GM23338 (cell line): ENCODE measurements around the gene PARVA. TPM values are rescaled to one million over a fixed set of nuclear protein-coding genes. Genes with fewer than 3 reads are reported as not detected.

Experiments used
- ATAC-seq: fragments of 200-7000 bp; cut with Tn5 transposase; 3 replicates; pipeline ENCODE4 v1.9.1; 2020
- DNase-seq: peaks from one replicate; pipeline ENCODE4 v3.0.0-alpha.2; 2015; ENCODE audit warnings: low spot score
- H2AFZ ChIP-seq: fragments of 200-600 bp; sonication (generic); 2 replicates; pipeline ENCODE4 v1.8.0; 2016; ENCODE audit warnings: antibody characterized with exemption, mild to moderate bottlenecking, moderate library complexity
- H3F3A ChIP-seq: fragments of 200-600 bp; sonication (generic); replicated peaks from 2 replicates; pipeline ENCODE4 v1.8.0; 2017; ENCODE audit warnings: antibody characterized with exemption, mixed run types, low read depth
- H3K27ac ChIP-seq: fragments of 200-600 bp; sonication (generic); 2 replicates; pipeline ENCODE4 v1.6.1; 2016; ENCODE audit warnings: low read depth
- H3K27me3 ChIP-seq: fragments of 200-600 bp; sonication (generic); 2 replicates; pipeline ENCODE4 v1.8.0; 2016; ENCODE audit warnings: mild to moderate bottlenecking, mixed run types, moderate library complexity; ENCODE audit not compliant: insufficient read depth
- H3K36me3 ChIP-seq: fragments of 200-600 bp; sonication (generic); 2 replicates; pipeline ENCODE4 v1.8.0; 2016; ENCODE audit warnings: mild to moderate bottlenecking; ENCODE audit not compliant: insufficient read depth
- H3K4me1 ChIP-seq: fragments of 200-600 bp; sonication (generic); 2 replicates; pipeline ENCODE4 v1.8.0; 2016; ENCODE audit warnings: mild to moderate bottlenecking, moderate library complexity; ENCODE audit not compliant: insufficient read depth
- H3K4me2 ChIP-seq: fragments of 200-600 bp; sonication (generic); 2 replicates; pipeline ENCODE4 v1.7.1; 2017; ENCODE audit warnings: mixed run types
- H3K4me3 ChIP-seq: fragments of 200-600 bp; sonication (generic); 2 replicates; pipeline ENCODE4 v1.6.1; 2016; ENCODE audit warnings: mixed run types
- H3K79me2 ChIP-seq: fragments of 200-600 bp; sonication (generic); replicated peaks from 2 replicates; pipeline ENCODE4 v1.8.0; 2017; ENCODE audit warnings: mild to moderate bottlenecking; ENCODE audit not compliant: insufficient read depth
- H3K9me2 ChIP-seq: fragments of 200-600 bp; sonication (generic); 2 replicates; pipeline ENCODE4 v1.8.0; 2017; ENCODE audit not compliant: insufficient read depth
- H4K20me1 ChIP-seq: fragments of 200-600 bp; sonication (generic); replicated peaks from 2 replicates; pipeline ENCODE4 v1.8.0; 2017; ENCODE audit warnings: mild to moderate bottlenecking; ENCODE audit not compliant: insufficient read depth
- H3K27ac Mint-ChIP-seq: 2 replicates; pipeline ENCODE4 v1.8.0; 2020; ENCODE audit warnings: inconsistent platforms, mild to moderate bottlenecking, moderate library complexity, mixed read lengths
- H3K27me3 Mint-ChIP-seq: 3 replicates; pipeline ENCODE4 v1.8.0; 2022; ENCODE audit warnings: low read depth, mild to moderate bottlenecking, moderate library complexity, mixed read lengths, inconsistent platforms; ENCODE audit not compliant: insufficient read depth, poor library complexity
- H3K36me3 Mint-ChIP-seq: 3 replicates; pipeline ENCODE4 v1.8.0; 2021; ENCODE audit warnings: low read depth, mild to moderate bottlenecking, inconsistent platforms, moderate library complexity, mixed read lengths
- H3K4me1 Mint-ChIP-seq: 3 replicates; pipeline ENCODE4 v1.8.0; 2020; ENCODE audit warnings: mild to moderate bottlenecking, inconsistent platforms, mixed read lengths
- H3K4me3 Mint-ChIP-seq: 3 replicates; pipeline ENCODE4 v1.8.0; 2021; ENCODE audit warnings: moderate library complexity, mild to moderate bottlenecking, inconsistent platforms, mixed read lengths
- H3K9me3 Mint-ChIP-seq: 3 replicates; pipeline ENCODE4 v1.8.0; 2020; ENCODE audit warnings: moderate library complexity, mild to moderate bottlenecking, inconsistent platforms, mixed read lengths
- CREB1 ChIP-seq: fragments of 250-450 bp; sonication (Bioruptor Pico); IDR thresholded peaks from 2 replicates; pipeline ENCODE4 v1.5.0; 2020; ENCODE audit warnings: low read depth, mild to moderate bottlenecking, moderate library complexity
- EZH2 ChIP-seq: fragments of 200-600 bp; sonication (generic); IDR thresholded peaks from one replicate; pipeline ENCODE4 v1.8.0; 2017; ENCODE audit warnings: antibody characterized with exemption, mild to moderate bottlenecking, low read depth; ENCODE audit not compliant: unreplicated experiment
- EZH2phosphoT487 ChIP-seq: fragments of 200-600 bp; sonication (generic); IDR thresholded peaks from one replicate; pipeline ENCODE4 v1.8.1; 2018; ENCODE audit warnings: antibody characterized with exemption; ENCODE audit not compliant: unreplicated experiment
- JUNB ChIP-seq: IDR thresholded peaks from one replicate; pipeline ENCODE4 v1.6.1; 2016; ENCODE audit warnings: antibody characterized with exemption; ENCODE audit not compliant: unreplicated experiment
- NANOG ChIP-seq: IDR thresholded peaks from 2 replicates; pipeline ENCODE4 v1.6.1; 2016; ENCODE audit warnings: antibody characterized with exemption, borderline replicate concordance
- POLR2AphosphoS5 ChIP-seq: IDR thresholded peaks from 2 replicates; pipeline ENCODE4 v1.6.1; 2016; ENCODE audit warnings: antibody characterized with exemption, low read depth
- ZNF114 ChIP-seq: fragments of 250-450 bp; sonication (Bioruptor Pico); IDR thresholded peaks from 2 replicates; pipeline ENCODE4 v1.5.0; 2020; ENCODE audit warnings: mild to moderate bottlenecking, moderate library complexity
- ZNF331 ChIP-seq: fragments of 250-450 bp; sonication (Bioruptor Pico); IDR thresholded peaks from 2 replicates; pipeline ENCODE4 v1.5.0; 2020; ENCODE audit warnings: low read depth, mild to moderate bottlenecking, moderate library complexity
- ZNF462 ChIP-seq: fragments of 250-450 bp; sonication (Bioruptor Pico); IDR thresholded peaks from 2 replicates; pipeline ENCODE4 v1.5.0; 2020; ENCODE audit warnings: mild to moderate bottlenecking, moderate library complexity
- polyA plus RNA-seq: library from polyadenylated mRNA; unstranded; fragments of >200 nt; fragmentation: Nextera tagmentation; extraction: Ambion mirVana; gene quantifications from 2 replicates; pipeline ENCODE4 v1.2.1, GENCODE V29; 2016
- total RNA-seq: library from RNA; depleted of rRNA; stranded (reverse); fragments of >200 nt; shearing (Covaris generic); gene quantifications from 2 replicates; pipeline ENCODE4 v1.2.3, GENCODE V29; 2014
- TF ChIP-seq, protein P1 (sequence below): IDR thresholded peaks from one replicate; pipeline ENCODE4 v1.6.1; 2018; ENCODE audit warnings: antibody characterized with exemption; ENCODE audit not compliant: unreplicated experiment
- TF ChIP-seq, protein P2 (sequence below), 2 experiments: fragments of 200-600 bp in 1 of 2; sonication (generic) in 1 of 2; conservative IDR thresholded peaks; 2 replicates each; pipeline versions ENCODE4 v1.5.1 to v1.6.1; 2016 to 2017; ENCODE audit warnings: antibody characterized with exemption in 2 of 2, low read depth in 2 of 2, mild to moderate bottlenecking in 2 of 2, moderate library complexity in 1 of 2

The PARVA gene
- total and polyA plus RNA-seq, 2 experiments from 2014 or later = 5.8 to 6.9 TPM

DNA sequence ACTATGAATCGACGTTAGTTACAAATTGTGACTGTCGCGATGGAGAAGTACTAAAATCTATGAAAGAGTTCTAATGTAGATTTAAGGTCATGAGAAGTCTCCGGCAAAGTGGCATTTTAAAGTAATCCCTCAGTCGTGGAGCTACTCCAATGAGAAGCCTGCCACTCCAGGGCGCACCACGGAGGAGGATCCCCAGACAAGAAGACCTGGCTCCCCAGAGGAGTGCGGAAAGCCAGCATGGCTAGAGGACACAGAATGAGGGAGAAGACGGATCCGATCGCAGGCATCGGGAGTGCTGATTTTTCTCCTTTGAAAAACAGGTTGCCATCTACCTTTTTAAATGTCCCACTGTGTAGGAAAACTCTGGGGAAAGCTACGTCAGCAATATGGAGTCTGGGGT is 155.2 kb downstream of the PARVA start:
- H3K27me3 Mint-ChIP-seq = peaks cover 2% of the 10 kb centered on the region
- Histone ChIP-seq H3K36me3 (no peaks in the 10 kb centered on the region), H4K20me1 (no peaks in the 10 kb centered on the region), H3K4me3 (no peak overlapping the region), H3K4me2 (no peak overlapping the region), H3K79me2 (no peaks in the 10 kb centered on the region), H3F3A (no peaks in the 10 kb centered on the region), H3K27me3 (no peaks in the 10 kb centered on the region), H3K4me1 (no peaks in the 10 kb centered on the region), H2AFZ (no peak overlapping the region), H3K9me2 (peaks cover 4% of the 10 kb centered on the region; the same call in 1 of the 2 replicates), H3K27ac (no peak overlapping the region)
- H3K4me1 Mint-ChIP-seq = no peaks in the 10 kb centered on the region; the same call in 2 of the 3 replicates
- DNase-seq (no peak), ATAC-seq (no peak)
- TF ChIP-seq JUNB = no peak
- no peak for TF ChIP-seq EZH2
- TF ChIP-seq, protein P1, sequence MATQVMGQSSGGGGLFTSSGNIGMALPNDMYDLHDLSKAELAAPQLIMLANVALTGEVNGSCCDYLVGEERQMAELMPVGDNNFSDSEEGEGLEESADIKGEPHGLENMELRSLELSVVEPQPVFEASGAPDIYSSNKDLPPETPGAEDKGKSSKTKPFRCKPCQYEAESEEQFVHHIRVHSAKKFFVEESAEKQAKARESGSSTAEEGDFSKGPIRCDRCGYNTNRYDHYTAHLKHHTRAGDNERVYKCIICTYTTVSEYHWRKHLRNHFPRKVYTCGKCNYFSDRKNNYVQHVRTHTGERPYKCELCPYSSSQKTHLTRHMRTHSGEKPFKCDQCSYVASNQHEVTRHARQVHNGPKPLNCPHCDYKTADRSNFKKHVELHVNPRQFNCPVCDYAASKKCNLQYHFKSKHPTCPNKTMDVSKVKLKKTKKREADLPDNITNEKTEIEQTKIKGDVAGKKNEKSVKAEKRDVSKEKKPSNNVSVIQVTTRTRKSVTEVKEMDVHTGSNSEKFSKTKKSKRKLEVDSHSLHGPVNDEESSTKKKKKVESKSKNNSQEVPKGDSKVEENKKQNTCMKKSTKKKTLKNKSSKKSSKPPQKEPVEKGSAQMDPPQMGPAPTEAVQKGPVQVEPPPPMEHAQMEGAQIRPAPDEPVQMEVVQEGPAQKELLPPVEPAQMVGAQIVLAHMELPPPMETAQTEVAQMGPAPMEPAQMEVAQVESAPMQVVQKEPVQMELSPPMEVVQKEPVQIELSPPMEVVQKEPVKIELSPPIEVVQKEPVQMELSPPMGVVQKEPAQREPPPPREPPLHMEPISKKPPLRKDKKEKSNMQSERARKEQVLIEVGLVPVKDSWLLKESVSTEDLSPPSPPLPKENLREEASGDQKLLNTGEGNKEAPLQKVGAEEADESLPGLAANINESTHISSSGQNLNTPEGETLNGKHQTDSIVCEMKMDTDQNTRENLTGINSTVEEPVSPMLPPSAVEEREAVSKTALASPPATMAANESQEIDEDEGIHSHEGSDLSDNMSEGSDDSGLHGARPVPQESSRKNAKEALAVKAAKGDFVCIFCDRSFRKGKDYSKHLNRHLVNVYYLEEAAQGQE = no peak
- no peak for TF ChIP-seq CREB1 (CRISPR knock-in tag)
- H3K36me3 Mint-ChIP-seq = no peaks in the 10 kb centered on the region
- no peak overlapping the region for H3K27ac Mint-ChIP-seq
- no peaks in the 10 kb centered on the region for H3K9me3 Mint-ChIP-seq
- no peak overlapping the region for H3K4me3 Mint-ChIP-seq

DNA sequence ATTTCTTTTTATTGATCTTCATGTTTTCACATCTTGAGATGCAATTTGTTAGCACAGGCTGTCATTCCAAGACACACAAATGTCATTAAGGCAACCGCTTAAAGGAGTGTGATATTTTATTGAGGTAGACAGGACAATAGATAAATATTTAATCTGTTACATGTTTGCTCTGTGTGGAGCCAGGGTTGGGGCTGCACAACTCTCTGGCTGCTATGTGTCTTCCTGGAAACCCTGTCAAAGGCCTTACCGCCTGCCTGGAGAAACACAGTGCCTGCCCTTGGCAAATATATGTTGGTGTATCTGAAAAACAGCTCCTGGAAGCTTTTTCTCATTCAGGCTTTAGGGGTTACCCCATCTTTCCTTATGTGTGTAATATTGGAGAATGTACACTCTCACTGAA is 157.2 kb downstream of the PARVA start:
- no peaks in the 10 kb centered on the region for H4K20me1 ChIP-seq
- no peaks in the 10 kb centered on the region; the same call in 2 of the 3 replicates for H3K4me1 Mint-ChIP-seq
- peaks cover 4% of the 10 kb centered on the region; the same call in 1 of the 2 replicates for H3K9me2 ChIP-seq
- H3K4me1 ChIP-seq = no peaks in the 10 kb centered on the region
- H3K4me3 Mint-ChIP-seq = no peak overlapping the region
- no peaks in the 10 kb centered on the region for H3K79me2 ChIP-seq
- no peak for ATAC-seq
- no peaks in the 10 kb centered on the region for H3K9me3 Mint-ChIP-seq
- no peak overlapping the region for H2AFZ ChIP-seq
- no peaks in the 10 kb centered on the region for H3K36me3 Mint-ChIP-seq
- no peak overlapping the region for H3K27ac ChIP-seq
- no peak overlapping the region for H3K4me3 ChIP-seq
- peaks cover 5% of the 10 kb centered on the region for H3K27me3 Mint-ChIP-seq
- H3K4me2 ChIP-seq = no peak overlapping the region
- no peak for DNase-seq
- no peaks in the 10 kb centered on the region for H3K27me3 ChIP-seq
- H3K27ac Mint-ChIP-seq = no peak overlapping the region
- no peaks in the 10 kb centered on the region for H3F3A ChIP-seq
- no peaks in the 10 kb centered on the region for H3K36me3 ChIP-seq
- TF ChIP-seq POLR2AphosphoS5 (no peak), JUNB (no peak), NANOG (no peak), ZNF462 (no peak), EZH2 (no peak), EZH2phosphoT487 (no peak), ZNF331 (CRISPR knock-in tag) (no peak), ZNF114 (CRISPR knock-in tag) (no peak)
- TF ChIP-seq, protein P2, sequence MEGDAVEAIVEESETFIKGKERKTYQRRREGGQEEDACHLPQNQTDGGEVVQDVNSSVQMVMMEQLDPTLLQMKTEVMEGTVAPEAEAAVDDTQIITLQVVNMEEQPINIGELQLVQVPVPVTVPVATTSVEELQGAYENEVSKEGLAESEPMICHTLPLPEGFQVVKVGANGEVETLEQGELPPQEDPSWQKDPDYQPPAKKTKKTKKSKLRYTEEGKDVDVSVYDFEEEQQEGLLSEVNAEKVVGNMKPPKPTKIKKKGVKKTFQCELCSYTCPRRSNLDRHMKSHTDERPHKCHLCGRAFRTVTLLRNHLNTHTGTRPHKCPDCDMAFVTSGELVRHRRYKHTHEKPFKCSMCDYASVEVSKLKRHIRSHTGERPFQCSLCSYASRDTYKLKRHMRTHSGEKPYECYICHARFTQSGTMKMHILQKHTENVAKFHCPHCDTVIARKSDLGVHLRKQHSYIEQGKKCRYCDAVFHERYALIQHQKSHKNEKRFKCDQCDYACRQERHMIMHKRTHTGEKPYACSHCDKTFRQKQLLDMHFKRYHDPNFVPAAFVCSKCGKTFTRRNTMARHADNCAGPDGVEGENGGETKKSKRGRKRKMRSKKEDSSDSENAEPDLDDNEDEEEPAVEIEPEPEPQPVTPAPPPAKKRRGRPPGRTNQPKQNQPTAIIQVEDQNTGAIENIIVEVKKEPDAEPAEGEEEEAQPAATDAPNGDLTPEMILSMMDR (conservative IDR thresholded peaks at IDR 0.05; ENCODE audit: low read depth in 2 of 2) = no peak
